GM23248 (cell line): ENCODE measurements around the gene PAIP2. TPM values are rescaled to one million over a fixed set of nuclear protein-coding genes. Genes with fewer than 3 reads are reported as not detected.
"Not testable (repeated sequence)": the region's sequence is repeated elsewhere in the genome, so short reads cannot be mapped to it uniquely, and the experiment has no call there.

Experiments
- DNase-seq: peaks from one replicate; pipeline ENCODE4 v3.0.0-alpha.2; 2015
- H2AFZ ChIP-seq: fragments of 200-600 bp; sonication (generic); 2 replicates; pipeline ENCODE4 v1.6.1; 2016; ENCODE audit warnings: antibody characterized with exemption
- H3F3A ChIP-seq: fragments of 200-600 bp; sonication (generic); 2 replicates; pipeline ENCODE4 v1.6.1; 2016; ENCODE audit warnings: mild to moderate bottlenecking, antibody characterized with exemption, mixed run types; ENCODE audit not compliant: insufficient read depth
- H3K27ac ChIP-seq: fragments of 200-600 bp; sonication (generic); 2 replicates; pipeline ENCODE4 v1.5.1; 2016; ENCODE audit warnings: mild to moderate bottlenecking
- H3K27me3 ChIP-seq: fragments of 200-600 bp; sonication (generic); replicated peaks from 2 replicates; pipeline ENCODE4 v1.6.1; 2016; ENCODE audit warnings: mild to moderate bottlenecking; ENCODE audit not compliant: insufficient read depth
- H3K36me3 ChIP-seq: fragments of 200-600 bp; sonication (generic); 2 replicates; pipeline ENCODE4 v1.6.1; 2016; ENCODE audit warnings: low read depth, mild to moderate bottlenecking
- H3K4me1 ChIP-seq: fragments of 200-600 bp; sonication (generic); 2 replicates; pipeline ENCODE4 v1.6.1; 2016; ENCODE audit warnings: mild to moderate bottlenecking; ENCODE audit not compliant: insufficient read depth
- H3K4me2 ChIP-seq: fragments of 200-600 bp; sonication (generic); one replicate; pipeline ENCODE4 v1.6.1; 2016; ENCODE audit warnings: mild to moderate bottlenecking; ENCODE audit not compliant: unreplicated experiment
- H3K4me3 ChIP-seq: fragments of 200-600 bp; sonication (generic); 2 replicates; pipeline ENCODE4 v1.5.1; 2016; ENCODE audit warnings: mild to moderate bottlenecking
- H3K79me2 ChIP-seq: fragments of 200-600 bp; sonication (generic); 2 replicates; pipeline ENCODE4 v1.6.1; 2016; ENCODE audit warnings: mild to moderate bottlenecking; ENCODE audit not compliant: insufficient read depth
- H3K9ac ChIP-seq: fragments of 200-600 bp; sonication (generic); 2 replicates; pipeline ENCODE4 v1.6.1; 2016; ENCODE audit warnings: mild to moderate bottlenecking
- H3K9me2 ChIP-seq: fragments of 200-600 bp; sonication (generic); 2 replicates; pipeline ENCODE4 v1.6.1; 2016; ENCODE audit warnings: mixed run types, mild to moderate bottlenecking, moderate library complexity; ENCODE audit not compliant: insufficient read depth
- H3K9me3 ChIP-seq: fragments of 200-600 bp; sonication (generic); one replicate; pipeline ENCODE4 v1.6.1; 2017; ENCODE audit warnings: low read depth
- H4K20me1 ChIP-seq: fragments of 200-600 bp; sonication (generic); 2 replicates; pipeline ENCODE4 v1.6.0; 2016; ENCODE audit not compliant: insufficient read depth
- EZH2 ChIP-seq: fragments of 200-600 bp; sonication (generic); IDR thresholded peaks from 2 replicates; pipeline ENCODE4 v1.6.1; 2018; ENCODE audit warnings: antibody characterized with exemption, mild to moderate bottlenecking; ENCODE audit not compliant: insufficient read depth, poor library complexity, severe bottlenecking
- EZH2phosphoT487 ChIP-seq: fragments of 200-600 bp; sonication (generic); IDR thresholded peaks from 2 replicates; pipeline ENCODE4 v1.6.1; 2018; ENCODE audit warnings: antibody characterized with exemption, moderate library complexity, mild to moderate bottlenecking, low read depth; ENCODE audit not compliant: insufficient read depth
- WGBS, 2 experiments: methylation state at CpG; one replicate each; pipeline ENCODE4 v1.1.6; 2015 to 2017; ENCODE audit warnings: low lambda C conversion rate in 2 of 2, low coverage in 1 of 2; ENCODE audit errors: missing lambda C conversion rate in 2 of 2; 5-methylcytosine and 5-hydroxymethylcytosine counted together
- in situ Hi-C: fragments of 300-500 bp; cut with MboI; formaldehyde crosslinking; loops from 2 replicates; pipeline ENCODE4 v1.15.0; 2020
- polyA plus RNA-seq: library from polyadenylated mRNA; unstranded; fragments of >200 nt; fragmentation: Nextera tagmentation; extraction: Ambion mirVana; gene quantifications from 2 replicates; pipeline ENCODE4 v1.2.1, GENCODE V29; 2016
- total RNA-seq: library from RNA; depleted of rRNA; stranded (reverse); fragments of >200 nt; shearing (Covaris generic); gene quantifications from 2 replicates; pipeline ENCODE4 v1.2.3, GENCODE V29; 2014

The PAIP2 gene
- total and polyA plus RNA-seq, 2 experiments from 2014 or later = 62.8 to 112 TPM

- in situ Hi-C loops = no loop called here
- TF ChIP-seq EZH2phosphoT487 = no peak
- TF ChIP-seq EZH2 = no peak
- Histone ChIP-seq H3K4me1 (peaks cover 7% of the 10 kb centered on the region; the same call in 1 of the 2 replicates), H3K27me3 (no peaks in the 10 kb centered on the region), H3K27ac (no peak overlapping the region), H3K9me2 (no peaks in the 10 kb centered on the region), H3K4me2 (no peak overlapping the region), H2AFZ (no peak overlapping the region), H3K9ac (no peak overlapping the region), H3K9me3 (no peaks in the 10 kb centered on the region), H3F3A (0 out of 2 replicates have a peak, but pooled peaks cover 6% of the 10 kb centered on the region), H3K79me2 (no peaks in the 10 kb centered on the region), H3K4me3 (no peak overlapping the region), H3K36me3 (no peaks in the 10 kb centered on the region), H4K20me1 (no peaks in the 10 kb centered on the region)
- DNase-seq = no peak
- WGBS, 2 experiments = 91 to 94% methylated on average over 5 of the region's 5 CpGs
Observed at GRCh38 chr5:139386050-139386438, 44.4 kb downstream of the PAIP2 start.

- H3F3A ChIP-seq, H3K9ac ChIP-seq, H3K27ac ChIP-seq, H3K79me2 ChIP-seq, H3K4me2 ChIP-seq, H3K27me3 ChIP-seq, H3K9me2 ChIP-seq, H4K20me1 ChIP-seq, DNase-seq, H3K36me3 ChIP-seq, H3K9me3 ChIP-seq, in situ Hi-C loops, H2AFZ ChIP-seq, H3K4me3 ChIP-seq: not testable (repeated sequence)
- WGBS, 2 experiments = 94 to 96% methylated on average over 10 of the region's 10 CpGs
- peaks cover 11% of the 10 kb centered on the region; the same call in 1 of the 2 replicates for H3K4me1 ChIP-seq
Observed at GRCh38 chr5:139386956-139387355, 45.3 kb downstream of the PAIP2 start.

GRCh38 chr5:139387611-139388197 is 46.0 kb downstream of the PAIP2 start:
- Histone ChIP-seq H3K9me3 (no peaks in the 10 kb centered on the region), H3K27me3 (no peaks in the 10 kb centered on the region), H3K27ac (no peak overlapping the region), H3F3A (0 out of 2 replicates have a peak, but pooled peaks cover 6% of the 10 kb centered on the region), H3K79me2 (no peaks in the 10 kb centered on the region), H3K36me3 (no peaks in the 10 kb centered on the region), H4K20me1 (no peaks in the 10 kb centered on the region), H3K4me2 (no peak overlapping the region), H3K9ac (no peak overlapping the region), H3K9me2 (no peaks in the 10 kb centered on the region), H3K4me1 (peaks cover 11% of the 10 kb centered on the region; the same call in 1 of the 2 replicates), H3K4me3 (no peak overlapping the region), H2AFZ (no peak overlapping the region)
- in situ Hi-C loops = no loop called here
- WGBS, 2 experiments = 70 to 76% methylated on average over 10 of the region's 10 CpGs
- DNase-seq = no peak
- no peak for TF ChIP-seq EZH2phosphoT487
- TF ChIP-seq EZH2 = no peak

- Histone ChIP-seq H3K36me3 (no peaks in the 10 kb centered on the region), H3K4me2 (no peak overlapping the region), H3K27ac (no peak overlapping the region), H3K9me3 (no peaks in the 10 kb centered on the region), H3K4me1 (peaks cover 11% of the 10 kb centered on the region; the same call in 1 of the 2 replicates), H3F3A (0 out of 2 replicates have a peak, but pooled peaks cover 6% of the 10 kb centered on the region), H3K79me2 (no peaks in the 10 kb centered on the region), H3K27me3 (peaks cover 5% of the 10 kb centered on the region), H4K20me1 (no peaks in the 10 kb centered on the region), H3K4me3 (no peak overlapping the region), H3K9me2 (no peaks in the 10 kb centered on the region), H2AFZ (no peak overlapping the region), H3K9ac (no peak overlapping the region)
- TF ChIP-seq EZH2phosphoT487 (no peak), EZH2 (no peak)
- WGBS, 2 experiments = 25 to 31% methylated on average over 8 of the region's 8 CpGs
- in situ Hi-C loops = no loop called here
- peak; percentile 36 for DNase-seq
Observed at GRCh38 chr5:139388198-139388821, 46.7 kb downstream of the PAIP2 start.
